GM19468 (cell line): ENCODE measurements around the gene SCYL3.
"Not testable (repeated sequence)": the region's sequence is repeated elsewhere in the genome, so short reads cannot be mapped to it uniquely, and the experiment has no call there.

ENCODE experiments used
- ATAC-seq: cut with Tn5 transposase; IDR thresholded peaks from one replicate; pipeline ENCODE4 v1.9.1; 2021; ENCODE audit warnings: mild to moderate bottlenecking, moderate library complexity, moderate number of reproducible peaks; ENCODE audit not compliant: unreplicated experiment; ENCODE audit errors: extremely low read depth

Gene SCYL3

DNA sequence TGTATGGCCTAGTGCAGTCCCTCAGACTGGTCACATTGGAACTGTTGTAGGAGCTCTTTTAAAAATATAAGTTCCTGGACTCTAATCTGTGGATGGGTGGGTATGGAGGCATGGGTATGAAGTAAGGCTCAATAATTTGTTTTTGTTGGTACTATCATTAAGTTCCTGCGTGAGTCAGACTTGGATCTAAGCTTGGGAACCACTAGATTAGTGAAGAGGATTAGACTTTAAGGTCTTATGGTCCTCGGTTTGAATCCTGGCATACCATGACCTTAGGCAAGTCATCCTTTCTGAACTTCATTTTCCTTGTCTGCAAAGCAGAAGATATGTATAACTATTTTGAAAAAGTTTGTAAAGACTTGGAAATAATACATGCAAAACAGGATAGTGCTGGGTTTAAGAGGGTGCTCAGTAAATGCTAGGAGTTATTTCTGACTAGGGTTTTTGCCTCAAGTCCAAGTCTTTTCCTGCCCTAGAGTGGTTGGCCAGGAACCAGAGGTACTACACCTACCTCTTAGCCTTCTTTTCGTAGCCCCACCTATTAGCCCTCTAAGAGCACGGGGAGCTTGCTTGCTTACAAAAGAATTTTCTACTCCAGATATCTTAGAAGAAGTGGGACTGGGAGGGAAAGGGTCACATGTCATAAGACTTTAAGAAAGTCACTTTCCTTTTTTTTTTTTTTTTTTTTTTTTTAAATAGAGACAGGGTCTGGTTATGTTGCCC lies 60.4 kb downstream of the SCYL3 start:
- ATAC-seq = no peak

DNA sequence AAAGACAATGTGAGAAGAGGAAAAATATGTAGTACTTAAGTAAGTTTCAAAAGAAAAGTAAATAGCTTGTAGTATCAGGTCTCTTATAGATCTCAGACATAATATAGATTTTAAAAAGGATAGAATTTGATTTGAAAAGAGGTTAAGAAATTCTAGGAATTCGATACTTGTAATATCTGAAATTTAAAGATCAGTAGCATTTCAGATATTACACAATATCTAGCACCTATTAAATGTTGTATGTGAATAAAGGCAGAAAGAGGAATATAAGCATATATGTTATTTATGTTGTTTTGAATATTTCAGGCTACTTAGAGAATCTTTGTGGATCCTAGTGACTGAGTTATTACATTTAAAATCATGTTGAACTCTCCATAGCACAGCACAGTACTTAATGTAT lies 64.0 kb downstream of the SCYL3 start:
- no peak for ATAC-seq

DNA sequence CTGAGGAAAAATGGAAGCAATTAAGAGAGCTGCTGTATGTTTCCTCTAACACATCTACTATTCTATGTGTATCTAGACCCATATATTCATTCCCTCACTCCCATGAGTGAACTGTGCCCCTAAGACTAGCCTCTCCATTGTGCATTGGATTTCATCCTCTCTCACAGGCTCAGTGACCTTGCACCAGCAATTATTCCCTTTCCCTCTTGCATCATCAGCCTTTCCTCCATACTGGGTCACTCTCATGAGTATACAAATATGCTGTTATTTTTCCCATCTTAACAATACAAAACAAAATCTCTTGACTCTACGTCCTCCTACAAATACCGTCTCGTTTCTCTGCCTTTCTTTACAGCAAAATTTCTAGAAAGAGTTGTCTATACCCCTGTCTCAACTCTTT lies 69.5 kb downstream of the SCYL3 start:
- ATAC-seq = no peak

DNA sequence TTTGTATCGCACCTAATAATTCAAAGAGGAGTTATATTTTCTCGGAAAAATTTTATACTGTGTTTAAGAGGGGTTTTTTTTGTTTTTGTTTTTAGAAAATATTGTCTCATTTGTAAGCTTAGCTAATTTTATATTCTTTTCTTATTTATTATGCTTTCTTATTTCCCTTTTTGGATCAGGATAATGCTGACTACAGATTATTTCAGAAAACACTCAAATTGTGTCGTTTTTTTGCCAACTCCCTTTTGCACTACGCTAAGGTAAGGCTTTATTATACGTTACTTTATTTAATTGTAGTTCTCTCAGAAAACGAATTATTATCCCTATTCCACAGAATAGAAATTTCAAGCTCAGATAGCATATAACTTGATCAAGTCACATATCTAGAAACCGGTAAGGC lies 72.2 kb downstream of the SCYL3 start:
- ATAC-seq = no peak

DNA sequence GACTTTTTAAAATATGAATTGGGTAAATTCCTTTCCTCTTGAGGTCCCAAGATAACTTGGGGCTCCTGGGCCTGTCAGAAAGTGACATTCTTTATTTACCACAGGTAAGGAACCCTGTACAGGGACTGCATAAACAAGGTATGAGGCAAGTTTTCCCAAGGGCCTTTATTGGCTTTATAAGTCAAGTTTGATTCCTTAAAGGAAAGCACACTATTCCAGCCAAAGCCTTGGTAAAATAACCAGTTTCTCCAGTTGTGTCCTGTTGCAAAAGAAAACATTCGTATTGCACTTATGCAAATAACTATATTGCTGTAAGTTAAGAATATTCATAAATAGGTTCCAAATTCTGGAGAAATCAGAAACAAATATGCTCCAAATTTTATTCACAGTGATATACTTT lies 77.1 kb downstream of the SCYL3 start:
- no peak for ATAC-seq

DNA sequence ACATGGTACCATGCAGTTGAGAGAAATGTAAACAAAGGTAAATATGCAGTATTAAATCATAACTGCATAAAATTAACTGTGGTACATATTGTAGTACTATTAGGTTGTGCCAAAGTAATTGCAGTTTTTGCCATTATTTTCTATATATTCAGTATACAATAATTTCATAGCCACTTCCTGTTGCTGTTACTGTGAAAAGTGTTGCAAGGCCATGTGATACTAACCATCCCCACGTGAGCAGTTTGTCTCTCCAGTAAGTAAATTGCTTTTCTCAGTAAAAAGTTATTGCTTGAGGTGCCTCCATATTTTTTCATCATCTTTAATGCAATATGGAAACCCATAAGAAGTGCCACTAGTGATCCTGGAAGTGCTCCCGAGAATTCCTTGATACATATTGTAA lies 79.4 kb downstream of the SCYL3 start:
- no peak for ATAC-seq

DNA sequence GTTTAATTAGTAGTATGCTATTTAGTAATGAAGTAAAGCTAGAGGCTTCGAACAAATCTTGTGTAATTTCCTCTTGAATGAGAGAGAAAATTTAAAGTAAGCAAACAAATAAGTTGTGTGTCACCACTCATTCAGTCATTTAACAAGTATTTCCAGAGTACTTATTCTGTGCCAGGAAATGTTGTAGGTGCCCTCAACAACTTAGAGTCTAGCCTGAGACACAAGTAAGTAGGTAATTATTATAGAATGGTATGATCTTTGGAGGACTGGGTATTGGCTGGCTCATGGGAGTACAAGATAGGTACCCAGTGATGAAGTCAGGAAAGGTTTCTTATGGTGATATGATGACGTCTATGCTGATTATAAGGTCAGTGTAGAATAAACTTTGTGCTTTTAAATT lies 81.6 kb downstream of the SCYL3 start:
- ATAC-seq = no peak

DNA sequence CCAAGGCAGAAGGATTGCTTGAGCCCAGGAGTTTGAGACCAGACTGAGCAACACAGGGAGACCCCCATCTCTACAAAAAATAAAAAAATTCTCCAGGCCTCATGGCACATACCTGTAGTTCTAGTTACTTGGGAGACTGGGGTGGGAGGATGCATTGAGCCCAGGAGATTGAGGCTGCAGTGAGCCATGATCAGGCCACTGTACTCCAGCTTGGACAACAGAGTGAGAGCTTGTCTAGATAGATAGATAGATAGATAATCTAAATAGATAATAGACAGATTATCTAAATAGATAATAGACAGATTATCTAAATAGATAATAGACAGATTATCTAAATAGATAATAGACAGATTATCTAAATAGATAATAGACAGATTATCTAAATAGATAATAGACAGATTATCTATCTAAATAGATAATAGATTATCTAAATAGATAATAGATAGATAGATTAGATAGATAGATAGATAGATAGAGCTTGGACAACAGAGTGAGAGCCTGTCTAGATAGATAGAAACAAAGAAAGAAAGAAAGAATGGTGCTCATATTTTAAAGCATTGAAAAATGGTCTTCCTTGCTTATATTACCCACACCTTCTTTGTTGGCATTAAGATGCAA lies 82.2 kb downstream of the SCYL3 start:
- not testable (repeated sequence) for ATAC-seq

DNA sequence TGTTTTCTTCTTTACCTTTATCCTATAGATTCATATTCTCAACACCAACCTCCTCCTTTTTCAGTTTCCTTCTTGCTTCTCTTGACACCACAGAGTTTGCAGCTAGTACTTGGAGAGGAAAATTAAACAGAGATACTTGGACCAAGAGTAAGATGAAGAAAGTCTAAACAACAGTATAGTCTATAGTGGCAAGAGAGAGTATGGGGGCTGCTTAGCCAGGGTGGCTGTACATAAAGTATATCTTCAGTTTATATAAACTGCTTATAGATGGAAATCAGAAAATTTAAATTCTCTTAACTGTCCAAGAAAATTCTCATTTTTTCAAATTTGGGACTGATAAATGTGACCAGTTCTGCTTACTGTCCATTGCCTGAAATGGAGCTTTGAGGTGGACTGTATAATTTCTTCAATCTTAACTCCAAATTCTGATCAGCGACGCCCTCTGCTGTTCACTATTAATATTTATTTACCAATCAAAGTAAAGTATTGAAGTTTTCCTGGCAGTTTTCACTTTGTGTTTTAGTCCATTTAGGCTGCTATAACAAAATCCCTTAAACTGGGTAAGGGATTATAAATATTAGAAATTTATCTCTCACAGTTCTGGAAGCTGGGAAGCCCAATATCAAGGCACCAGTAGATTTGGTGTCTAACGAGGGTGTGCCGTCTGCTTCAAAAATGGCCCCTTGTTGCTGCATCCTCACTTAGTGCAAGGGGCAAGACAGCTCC lies 84.2 kb downstream of the SCYL3 start:
- no peak for ATAC-seq

DNA sequence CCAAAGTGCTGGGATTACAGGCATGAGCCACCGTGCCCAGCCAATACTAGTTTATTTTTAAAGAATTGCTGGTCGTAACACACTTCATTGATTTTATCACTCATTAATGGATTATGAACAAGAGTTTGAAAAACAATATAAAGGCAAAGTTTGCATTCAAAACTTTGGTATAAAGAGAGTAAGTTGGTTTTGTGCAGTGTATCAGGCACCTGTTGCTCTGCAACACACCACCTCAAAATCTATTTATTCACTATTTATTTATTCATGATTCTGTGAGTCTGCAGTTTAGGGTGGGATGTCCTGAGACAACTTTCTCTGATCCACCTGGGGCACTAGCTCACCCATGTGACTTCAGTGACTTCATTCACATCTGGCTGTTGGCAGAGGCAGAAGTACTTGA lies 88.8 kb downstream of the SCYL3 start:
- no peak for ATAC-seq

DNA sequence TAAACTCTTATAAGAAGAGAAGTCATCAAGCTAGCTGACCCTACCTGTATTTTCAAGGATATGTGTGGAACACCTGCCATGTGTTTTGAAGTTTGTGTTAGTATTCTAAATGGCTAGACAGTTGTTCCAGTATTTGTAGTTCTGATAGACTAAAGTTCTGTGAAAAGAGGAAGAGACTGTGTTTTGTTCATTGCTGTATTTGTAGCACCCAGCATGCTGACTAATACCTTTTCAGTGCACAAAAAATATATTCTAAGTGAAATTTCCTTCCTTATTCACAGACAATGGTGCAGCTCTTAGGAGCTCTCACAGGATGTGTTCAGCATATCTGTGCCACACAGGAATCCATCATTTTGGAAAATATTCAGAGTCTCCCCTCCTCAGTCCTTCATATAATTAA lies 90.8 kb downstream of the SCYL3 start:
- no peak for ATAC-seq
